Cardiac muscle cell (in vitro differentiated cells and primary cell): ENCODE measurements around the gene SNX25. TPM values are rescaled to one million over a fixed set of nuclear protein-coding genes. Genes with fewer than 3 reads are reported as not detected.
"Not testable (repeated sequence)": the region's sequence is repeated elsewhere in the genome, so short reads cannot be mapped to it uniquely, and the experiment has no call there.

Experiments used
- DNase-seq, 2 donors: peaks; one replicate each; pipeline versions ENCODE4 v3.0.0 to v3.0.0-alpha.2; 2010 to 2017; ENCODE audit warnings: low read depth in 1 of 2, low spot score in 1 of 2
- H3K27ac ChIP-seq: fragments of 200-600 bp; sonication (generic); 2 replicates; pipeline ENCODE4 v1.5.1; 2016
- H3K27me3 ChIP-seq: fragments of 200-600 bp; sonication (generic); 2 replicates; pipeline ENCODE4 v1.6.0; 2016; ENCODE audit warnings: control low read depth
- H3K36me3 ChIP-seq: fragments of 200-600 bp; sonication (generic); 2 replicates; pipeline ENCODE4 v1.5.1; 2016; ENCODE audit warnings: control low read depth
- H3K4me1 ChIP-seq: fragments of 200-600 bp; sonication (generic); 2 replicates; pipeline ENCODE4 v1.8.1; 2017; ENCODE audit warnings: low read depth, mild to moderate bottlenecking, mixed run types
- H3K4me3 ChIP-seq: fragments of 200-600 bp; sonication (generic); 2 replicates; pipeline ENCODE4 v1.5.1; 2016; ENCODE audit warnings: mild to moderate bottlenecking
- H3K9me3 ChIP-seq: fragments of 200-600 bp; sonication (generic); 2 replicates; pipeline ENCODE4 v1.5.1; 2017; ENCODE audit warnings: low read depth, mild to moderate bottlenecking, control low read depth
- polyA plus RNA-seq: library from polyadenylated mRNA; unstranded; fragments of >200 nt; fragmentation: Nextera tagmentation; extraction: Ambion mirVana; gene quantifications from 2 replicates; pipeline ENCODE4 v1.2.1, GENCODE V29; 2016
- total RNA-seq: library from RNA; depleted of rRNA; stranded (reverse); fragments of >200 nt; gene quantifications from 2 replicates; pipeline ENCODE4 v1.2.3, GENCODE V29; 2016
- TF ChIP-seq, protein P1 (sequence below): IDR thresholded peaks from 2 replicates; pipeline ENCODE4 v1.5.1; 2012; ENCODE audit warnings: low read depth, mild to moderate bottlenecking, low read length

The SNX25 gene
- total and polyA plus RNA-seq, 2 experiments from 2014 or later: 19.7 to 20.9 TPM

DNA sequence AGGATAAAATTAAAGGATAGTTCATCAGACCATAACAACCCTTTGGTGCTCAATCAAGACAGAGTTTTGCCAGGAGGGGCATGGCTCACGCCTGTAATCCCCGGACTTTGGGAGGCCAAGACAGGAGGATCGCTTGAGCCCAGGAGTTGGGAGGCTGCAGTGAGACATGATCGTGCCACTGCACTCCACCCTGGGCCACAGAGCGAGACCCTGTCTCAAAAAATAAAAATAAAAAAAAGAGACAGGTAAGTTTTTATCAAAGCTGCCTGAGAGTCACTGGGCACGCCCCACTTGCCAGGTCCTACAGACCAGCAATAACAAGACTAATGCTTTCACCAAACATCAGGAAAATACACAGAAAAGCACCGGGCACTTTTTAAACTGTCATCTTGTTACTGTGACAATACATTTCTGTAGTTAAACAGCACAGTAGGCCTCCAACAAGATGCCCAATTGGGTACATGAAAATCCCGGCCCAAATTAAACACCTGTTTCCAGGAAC, 6.4 kb upstream of the SNX25 start:
- H3K27ac ChIP-seq: peak overlapping the region; percentile 90
- peak overlapping the region; percentile 70 for H3K4me3 ChIP-seq
- H3K36me3 ChIP-seq: no peaks in the 10 kb centered on the region
- no peaks in the 10 kb centered on the region for H3K9me3 ChIP-seq
- no peak for DNase-seq
- TF ChIP-seq, protein P1, sequence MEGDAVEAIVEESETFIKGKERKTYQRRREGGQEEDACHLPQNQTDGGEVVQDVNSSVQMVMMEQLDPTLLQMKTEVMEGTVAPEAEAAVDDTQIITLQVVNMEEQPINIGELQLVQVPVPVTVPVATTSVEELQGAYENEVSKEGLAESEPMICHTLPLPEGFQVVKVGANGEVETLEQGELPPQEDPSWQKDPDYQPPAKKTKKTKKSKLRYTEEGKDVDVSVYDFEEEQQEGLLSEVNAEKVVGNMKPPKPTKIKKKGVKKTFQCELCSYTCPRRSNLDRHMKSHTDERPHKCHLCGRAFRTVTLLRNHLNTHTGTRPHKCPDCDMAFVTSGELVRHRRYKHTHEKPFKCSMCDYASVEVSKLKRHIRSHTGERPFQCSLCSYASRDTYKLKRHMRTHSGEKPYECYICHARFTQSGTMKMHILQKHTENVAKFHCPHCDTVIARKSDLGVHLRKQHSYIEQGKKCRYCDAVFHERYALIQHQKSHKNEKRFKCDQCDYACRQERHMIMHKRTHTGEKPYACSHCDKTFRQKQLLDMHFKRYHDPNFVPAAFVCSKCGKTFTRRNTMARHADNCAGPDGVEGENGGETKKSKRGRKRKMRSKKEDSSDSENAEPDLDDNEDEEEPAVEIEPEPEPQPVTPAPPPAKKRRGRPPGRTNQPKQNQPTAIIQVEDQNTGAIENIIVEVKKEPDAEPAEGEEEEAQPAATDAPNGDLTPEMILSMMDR: no peak
- no peaks in the 10 kb centered on the region for H3K4me1 ChIP-seq
- H3K27me3 ChIP-seq: no peaks in the 10 kb centered on the region

DNA sequence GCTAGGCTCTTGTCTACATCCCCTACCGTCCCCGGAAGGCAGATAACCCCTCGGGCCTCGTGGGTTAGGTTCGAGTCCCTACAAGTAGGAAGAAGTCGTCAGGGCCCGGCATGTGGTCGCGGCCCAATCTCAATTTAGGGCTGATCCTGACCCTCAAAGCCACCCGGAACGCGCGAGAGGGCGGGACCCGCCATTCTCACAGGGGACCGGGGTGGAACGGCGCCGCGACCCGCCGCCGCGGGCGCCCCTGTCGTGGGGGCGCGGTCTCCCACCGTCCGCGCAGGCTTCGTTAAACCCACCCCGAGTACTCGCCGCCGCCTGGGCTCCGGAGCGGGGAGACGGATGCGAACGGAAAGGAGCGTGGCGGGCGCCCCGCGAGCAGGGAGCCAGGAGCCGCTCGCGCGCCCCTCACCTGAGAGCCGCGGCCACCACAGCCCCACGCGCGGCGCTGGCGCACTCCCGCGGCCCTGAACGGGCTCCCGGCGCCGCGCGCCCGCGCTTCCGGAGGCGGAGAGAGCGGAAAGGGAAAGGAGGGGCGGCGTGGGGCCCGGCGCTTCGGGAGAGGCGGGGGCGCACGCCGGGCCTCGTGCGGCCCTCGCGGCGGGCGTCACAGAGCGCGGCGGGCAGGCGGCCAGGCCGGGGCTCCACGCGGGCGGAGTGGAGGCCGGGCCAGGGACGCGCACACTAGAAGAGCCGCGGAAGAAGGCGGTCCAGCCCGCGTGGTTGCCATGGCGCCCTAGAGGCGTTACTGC, 5.7 kb upstream of the SNX25 start, which contains the start of gene CFAP97:
Gene CFAP97, minus strand, starts transcription at position 515 of the 752 bp plus-strand sequence. CDS start 12,804 bp downstream, outside the sequence.
- Histone ChIP-seq H3K36me3 (no peaks in the 10 kb centered on the region), H3K27me3 (no peaks in the 10 kb centered on the region), H3K4me1 (no peaks in the 10 kb centered on the region), H3K9me3 (no peaks in the 10 kb centered on the region), H3K27ac (peak within 1 kb of the TSS; percentile 90), H3K4me3 (peak within 1 kb of the TSS; percentile 70)
- DNase-seq: peak; percentile 88 to 96
- TF ChIP-seq, protein P1: no peak

DNA sequence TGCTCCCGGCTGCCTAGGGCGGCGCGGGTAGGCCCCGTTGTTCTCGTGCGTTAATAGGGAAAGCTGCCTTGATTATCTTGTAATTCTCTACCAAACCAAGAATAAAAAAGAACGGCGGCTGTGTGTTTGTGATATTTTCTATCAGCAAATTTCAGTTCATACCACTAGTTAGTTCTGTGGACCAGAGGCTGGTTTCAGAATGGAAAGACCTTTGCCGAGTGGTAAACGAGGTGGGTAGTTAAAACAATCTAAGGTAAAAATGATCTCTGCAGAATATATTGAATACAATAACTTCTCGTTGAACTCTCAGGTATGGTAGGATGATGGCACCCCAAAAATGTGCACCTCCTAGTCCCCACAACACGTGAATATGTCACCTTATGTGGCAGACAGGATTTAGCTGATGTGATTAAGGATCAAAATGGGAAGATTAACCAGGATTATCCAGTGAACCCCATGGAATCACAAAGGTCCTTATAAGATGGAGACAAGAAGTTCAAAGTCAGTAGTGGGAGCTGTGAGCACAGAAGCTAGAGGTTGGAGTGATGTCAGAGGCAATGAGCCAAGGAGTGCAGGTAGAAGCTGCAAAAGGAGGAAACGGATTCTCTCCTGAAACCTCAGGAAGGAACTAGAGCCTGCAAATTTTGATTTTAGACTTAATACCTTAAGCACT, 5.0 kb upstream of the SNX25 start:
- Histone ChIP-seq H3K4me1 (no peaks in the 10 kb centered on the region), H3K27me3 (no peaks in the 10 kb centered on the region), H3K9me3 (no peaks in the 10 kb centered on the region), H3K36me3 (no peaks in the 10 kb centered on the region), H3K4me3 (peak overlapping the region; percentile 70), H3K27ac (peak overlapping the region; percentile 90)
- no peak for DNase-seq
- TF ChIP-seq, protein P1: no peak

DNA sequence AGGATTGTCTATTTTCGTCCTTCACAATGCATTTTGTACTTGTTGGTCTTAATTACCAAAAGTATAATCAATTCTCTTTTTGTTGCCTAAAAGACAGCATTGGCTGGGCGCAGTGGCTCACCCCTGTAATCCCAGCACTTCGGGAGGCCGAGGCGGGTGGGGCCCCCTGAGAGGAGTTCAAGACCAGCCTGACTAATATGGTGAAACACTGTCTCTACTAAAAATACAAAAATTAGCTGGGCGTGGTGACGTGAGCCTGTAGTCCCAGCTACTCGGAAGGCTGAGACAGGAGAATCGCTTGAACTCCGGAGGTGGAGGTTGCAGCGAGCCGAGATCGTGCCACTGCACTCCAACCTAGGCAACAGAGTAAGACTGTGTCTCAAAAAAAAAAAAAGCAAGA, 4.3 kb upstream of the SNX25 start:
- H3K36me3 ChIP-seq, H3K4me3 ChIP-seq, DNase-seq, H3K27me3 ChIP-seq, H3K27ac ChIP-seq, H3K9me3 ChIP-seq, H3K4me1 ChIP-seq: not testable (repeated sequence)

- no peak overlapping the region for H3K4me3 ChIP-seq
- H3K9me3 ChIP-seq: no peaks in the 10 kb centered on the region
- no peak for DNase-seq
- H3K4me1 ChIP-seq: no peaks in the 10 kb centered on the region
- TF ChIP-seq, protein P1: no peak
- no peak overlapping the region for H3K27ac ChIP-seq
- H3K36me3 ChIP-seq: no peaks in the 10 kb centered on the region
- no peaks in the 10 kb centered on the region for H3K27me3 ChIP-seq
Observed at GRCh38 chr4:185205697-185206342, 3.6 kb upstream of the SNX25 start.
